Caki2 (cell line): ENCODE data around the gene PNLIPRP1. TPM values are rescaled to one million over a fixed set of nuclear protein-coding genes. Genes with fewer than 3 reads are reported as not detected.

ENCODE experiments used
- DNase-seq: peaks from one replicate; pipeline ENCODE4 v3.0.0-alpha.2; 2015; ENCODE audit warnings: low read depth
- in situ Hi-C: cut with HindIII; loops from 2 replicates; pipeline ENCODE4 v1.10.0; 2016; ENCODE audit warnings: low sequenced_read_pairs, low pct_unique_long_range_greater_than_20kb, mixed read lengths
- total RNA-seq: library from RNA; depleted of rRNA; stranded (reverse); fragments of >200 nt; shearing (Covaris generic); gene quantifications from 2 replicates; pipeline ENCODE4 v1.2.3, GENCODE V29; 2014; ENCODE audit warnings: low replicate concordance

The PNLIPRP1 gene
- total RNA-seq, 1 experiment from 2014 or later = not detected

DNA sequence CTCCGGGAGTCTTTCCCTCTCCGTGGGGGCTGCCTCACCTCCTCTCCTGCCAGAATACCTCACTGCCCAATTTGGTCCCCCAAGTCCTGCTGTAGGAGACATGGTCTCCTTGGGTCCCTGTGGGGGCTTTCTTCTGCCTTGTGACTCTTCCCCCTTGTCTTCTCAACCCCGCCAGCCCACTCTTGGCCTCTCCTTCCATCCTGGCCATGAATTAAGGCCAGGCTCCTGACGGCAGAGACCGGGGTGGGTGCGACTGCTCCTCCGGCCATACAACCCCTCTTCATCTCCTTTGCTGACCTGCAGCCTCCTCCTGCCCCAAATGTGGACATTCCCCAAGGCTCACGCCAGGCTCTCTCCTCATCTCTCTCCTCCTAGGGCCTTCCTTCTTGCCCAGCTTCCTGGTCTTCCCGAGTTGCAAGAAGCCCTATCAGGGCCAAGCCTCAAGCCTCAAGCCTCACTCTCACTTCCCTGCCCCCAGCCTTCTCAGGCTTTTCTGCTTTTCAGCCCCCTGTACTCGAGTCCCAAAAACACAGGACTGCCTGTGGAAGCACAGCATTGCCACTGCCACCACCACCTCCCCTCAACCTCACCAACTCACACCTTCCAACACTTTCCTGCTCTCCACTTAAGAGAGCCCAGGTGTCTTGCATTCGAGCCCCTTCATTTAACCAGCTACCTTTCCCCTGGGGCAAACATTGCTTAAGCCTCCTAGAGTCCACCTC lies 31.3 kb downstream of the PNLIPRP1 start:
- no peak for DNase-seq
- in situ Hi-C loops = no loop called here

DNA sequence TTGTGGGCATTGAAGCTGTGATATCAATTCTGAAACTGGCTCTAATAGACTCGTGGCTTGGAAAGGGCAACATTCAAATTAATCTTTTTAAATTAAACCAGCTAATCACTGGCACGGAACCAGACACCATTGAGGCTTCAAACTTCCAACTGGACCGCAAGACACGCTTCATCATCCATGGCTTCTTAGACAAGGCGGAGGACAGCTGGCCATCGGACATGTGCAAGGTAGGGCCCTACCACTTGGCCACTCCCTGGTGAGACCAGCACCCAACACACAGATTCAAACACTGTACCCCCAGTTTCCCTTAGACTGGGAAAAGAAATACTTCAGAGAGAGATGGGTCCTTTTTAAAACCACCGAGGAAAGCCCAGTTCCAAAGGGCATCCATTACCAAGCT lies 35.1 kb downstream of the PNLIPRP1 start:
- no peak for DNase-seq
- in situ Hi-C loops = loop anchor here (25.0 kb wide), 1 partner anchor 561 kb away; the partner anchor contains the start of gene KCNK18

DNA sequence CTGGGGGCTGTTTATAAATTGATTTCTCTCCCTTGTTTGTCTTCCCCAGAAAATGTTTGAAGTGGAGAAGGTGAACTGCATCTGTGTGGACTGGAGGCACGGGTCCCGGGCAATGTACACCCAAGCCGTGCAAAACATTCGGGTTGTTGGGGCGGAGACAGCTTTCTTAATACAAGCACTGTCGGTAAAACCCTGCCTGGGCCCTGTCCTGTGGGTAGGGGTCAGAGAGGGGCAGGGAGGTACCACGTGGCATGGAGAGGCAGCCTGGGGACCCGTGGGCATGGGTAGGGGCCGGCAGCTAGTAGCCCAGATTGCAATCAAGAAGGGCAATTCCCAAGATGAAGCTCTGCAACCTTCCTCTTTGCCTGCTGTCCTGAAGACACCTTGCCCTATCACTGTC lies 36.1 kb downstream of the PNLIPRP1 start:
- no peak for DNase-seq
- in situ Hi-C loops = loop anchor here (25.0 kb wide), 1 partner anchor 560 kb away; the partner anchor contains the start of gene KCNK18

DNA sequence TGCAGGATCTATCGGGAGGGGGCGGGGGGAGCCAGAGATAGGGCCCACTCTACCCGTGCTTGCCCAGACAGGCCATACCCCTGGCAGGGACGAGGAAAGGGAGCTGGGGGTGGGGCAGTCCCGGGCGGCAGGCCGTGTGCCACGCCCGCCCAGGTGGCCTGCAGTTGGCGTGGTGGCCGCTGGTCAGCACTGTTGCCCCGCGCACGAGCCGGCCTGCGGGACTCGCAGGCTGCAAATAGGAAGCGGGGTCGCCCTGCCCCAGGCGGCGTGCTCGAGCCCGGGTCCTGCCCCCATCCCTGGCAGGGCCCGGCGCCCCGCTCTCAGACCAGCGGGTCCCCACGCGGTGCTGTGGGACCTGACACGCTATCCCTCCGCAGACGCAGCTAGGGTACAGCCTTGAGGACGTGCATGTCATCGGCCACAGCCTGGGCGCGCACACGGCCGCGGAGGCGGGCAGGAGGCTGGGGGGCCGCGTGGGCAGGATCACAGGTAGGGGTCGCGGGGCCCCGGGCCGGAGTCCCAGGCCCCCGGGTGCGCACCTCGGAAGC lies 36.7 kb downstream of the PNLIPRP1 start:
- peak; percentile 59 for DNase-seq
- in situ Hi-C loops = loop anchor here (25.0 kb wide), 1 partner anchor 560 kb away; the partner anchor contains the start of gene KCNK18

DNA sequence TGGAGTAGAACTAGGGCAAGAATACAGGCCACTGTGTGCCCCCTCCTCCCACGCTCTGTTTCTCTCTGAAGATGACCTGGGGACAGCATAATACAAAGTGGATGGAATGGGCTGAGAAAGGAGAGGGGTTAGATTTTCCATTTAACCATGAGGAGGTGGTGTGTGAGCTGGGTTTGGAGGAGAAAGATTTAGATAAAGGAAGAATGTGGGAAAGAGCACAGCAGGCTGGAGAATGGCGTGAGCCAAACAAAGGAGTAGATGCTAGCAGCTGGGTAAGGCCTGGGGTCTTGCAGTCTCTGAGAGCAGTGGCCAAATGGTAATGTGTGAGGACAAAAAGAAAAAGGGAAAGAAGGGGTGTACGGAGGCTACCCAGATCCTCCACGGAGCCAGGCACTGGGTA lies 38.6 kb downstream of the PNLIPRP1 start:
- in situ Hi-C loops = loop anchor here (25.0 kb wide), 1 partner anchor 558 kb away; the partner anchor contains the start of gene KCNK18
- DNase-seq = no peak

DNA sequence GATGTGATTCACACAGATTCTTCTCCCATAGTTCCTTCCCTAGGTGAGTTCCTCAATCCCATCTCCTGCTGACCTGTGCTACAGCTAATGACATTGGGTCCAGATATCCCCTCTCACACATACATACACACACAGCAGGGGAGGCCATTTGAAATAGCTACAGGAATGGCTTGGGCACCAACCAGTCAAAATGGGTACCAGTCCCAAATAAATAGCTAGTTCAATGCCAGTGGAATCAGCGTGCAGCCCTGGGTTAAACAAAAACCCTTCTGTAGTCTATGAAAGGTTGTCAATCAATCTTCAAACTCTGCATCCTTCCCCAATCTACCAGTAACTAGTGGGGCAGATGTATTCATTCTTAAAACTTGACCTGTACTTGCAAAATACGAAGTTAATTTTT lies 39.3 kb downstream of the PNLIPRP1 start:
- in situ Hi-C loops = loop anchor here (25.0 kb wide), 1 partner anchor 557 kb away; the partner anchor contains the start of gene KCNK18
- no peak for DNase-seq

DNA sequence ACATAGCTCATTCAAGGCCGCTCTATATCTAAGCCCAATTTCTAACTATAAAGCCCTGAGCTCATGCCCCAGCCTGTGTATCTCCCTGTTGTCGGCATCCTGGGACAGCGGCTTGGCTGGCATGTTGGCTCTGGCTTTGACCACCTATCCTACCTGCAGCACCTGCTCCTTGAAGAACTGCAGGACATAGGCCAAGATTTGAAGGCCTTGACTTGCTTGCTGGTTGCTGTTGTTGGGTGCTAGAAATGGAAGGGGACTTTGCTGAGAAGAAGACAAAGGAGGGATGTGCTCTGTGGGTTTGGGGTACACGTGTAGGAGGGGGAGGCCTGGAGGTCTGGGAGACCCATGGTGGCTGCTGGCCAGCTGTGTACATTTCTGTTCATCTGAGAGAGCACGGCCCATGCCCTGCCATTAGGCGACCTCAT lies 41.1 kb downstream of the PNLIPRP1 start:
- in situ Hi-C loops = loop anchor here (25.0 kb wide), 1 partner anchor 555 kb away; the partner anchor contains the start of gene KCNK18
- no peak for DNase-seq

DNA sequence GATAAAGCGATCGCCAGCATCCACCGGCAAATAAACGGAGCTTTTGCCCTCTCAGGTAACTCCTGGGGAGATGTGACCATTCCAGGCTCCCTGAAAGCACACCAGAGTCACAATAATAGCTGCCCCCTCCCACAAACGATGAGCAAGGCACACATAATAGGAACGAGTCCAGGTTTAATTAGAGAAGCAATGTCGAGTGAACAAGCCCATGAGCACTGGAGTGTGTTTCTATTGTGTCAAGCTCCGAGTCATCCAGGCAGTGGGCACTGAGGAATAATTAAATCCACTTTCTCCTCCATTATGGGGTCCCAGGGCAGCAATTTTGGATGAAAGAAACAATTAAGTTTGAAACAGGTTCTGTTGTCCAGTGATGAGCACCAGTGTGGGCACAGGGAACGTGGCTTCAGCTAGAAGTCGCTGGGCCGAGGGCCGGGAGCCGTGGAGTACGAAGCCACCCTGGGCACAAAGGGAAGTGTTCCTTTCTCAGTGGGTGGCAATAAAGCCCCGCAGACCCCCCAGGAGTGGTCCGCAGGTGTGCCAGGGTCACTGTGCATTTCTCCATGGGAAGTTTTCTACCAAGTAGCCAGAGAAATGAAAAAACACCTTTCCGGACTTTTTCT lies 41.9 kb downstream of the PNLIPRP1 start:
- no peak for DNase-seq
- in situ Hi-C loops = loop anchor here (25.0 kb wide), 1 partner anchor 555 kb away; the partner anchor contains the start of gene KCNK18

DNA sequence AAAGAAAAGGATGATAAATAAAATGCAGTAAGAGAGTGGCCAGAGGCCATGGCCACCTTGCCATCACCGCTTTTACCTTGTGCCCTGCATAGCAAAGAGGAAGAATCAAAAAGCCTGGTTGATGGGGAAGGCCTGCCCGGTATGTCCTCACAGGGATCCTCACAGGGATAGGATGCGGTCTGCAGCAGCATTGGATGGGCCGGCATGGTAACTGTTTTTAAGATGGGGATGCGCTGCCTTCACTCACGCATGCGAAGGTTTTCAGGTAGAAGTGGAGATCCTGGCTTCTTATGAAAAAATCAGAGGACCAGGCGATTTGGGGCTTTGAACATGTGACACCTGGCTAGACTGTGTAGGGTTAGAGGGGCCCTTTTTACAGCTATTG lies 42.4 kb downstream of the PNLIPRP1 start:
- in situ Hi-C loops = loop anchor here (25.0 kb wide), 1 partner anchor 554 kb away; the partner anchor contains the start of gene KCNK18
- no peak for DNase-seq

DNA sequence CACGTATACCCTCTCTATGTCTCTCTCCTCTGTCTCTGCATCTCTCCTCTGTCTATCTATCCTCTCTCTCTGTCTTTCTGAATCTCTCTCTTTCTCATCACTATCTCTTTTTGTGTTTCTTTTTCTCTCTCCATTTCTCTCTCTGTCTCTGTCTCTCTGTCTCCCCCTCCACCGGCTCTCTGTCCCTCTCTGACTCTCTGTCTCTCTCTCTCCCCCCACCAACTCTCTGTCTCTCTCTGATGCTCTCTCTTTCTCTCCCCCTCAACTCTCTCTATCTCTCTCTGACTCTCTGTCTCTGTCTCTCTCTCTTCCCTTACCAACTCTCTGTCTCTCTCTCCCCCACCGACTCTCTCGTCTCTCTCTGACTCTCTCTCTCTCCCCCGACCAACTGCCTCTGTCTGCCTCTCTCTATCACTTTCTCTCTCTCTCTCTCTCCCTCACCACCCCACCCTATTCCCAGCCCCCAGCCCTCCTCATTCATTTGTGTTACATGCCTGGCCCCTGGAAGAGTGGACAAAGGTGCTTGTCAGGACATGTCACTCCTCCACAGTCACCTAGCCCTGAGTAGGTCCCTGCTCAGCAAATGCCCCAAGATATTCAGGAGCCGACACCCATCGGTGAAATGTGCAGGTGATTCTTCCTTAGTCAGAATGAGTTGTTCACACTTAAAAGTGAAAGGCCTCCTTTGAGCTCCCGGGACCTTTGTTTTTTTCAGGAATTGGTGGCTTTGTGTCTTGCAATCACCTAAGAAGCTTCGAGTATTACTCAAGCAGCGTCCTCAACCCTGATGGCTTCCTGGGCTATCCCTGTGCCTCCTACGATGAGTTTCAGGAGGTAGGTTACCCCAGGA lies 43.6 kb downstream of the PNLIPRP1 start:
- in situ Hi-C loops = loop anchor here (25.0 kb wide), 1 partner anchor 553 kb away; the partner anchor contains the start of gene KCNK18
- DNase-seq = no peak

DNA sequence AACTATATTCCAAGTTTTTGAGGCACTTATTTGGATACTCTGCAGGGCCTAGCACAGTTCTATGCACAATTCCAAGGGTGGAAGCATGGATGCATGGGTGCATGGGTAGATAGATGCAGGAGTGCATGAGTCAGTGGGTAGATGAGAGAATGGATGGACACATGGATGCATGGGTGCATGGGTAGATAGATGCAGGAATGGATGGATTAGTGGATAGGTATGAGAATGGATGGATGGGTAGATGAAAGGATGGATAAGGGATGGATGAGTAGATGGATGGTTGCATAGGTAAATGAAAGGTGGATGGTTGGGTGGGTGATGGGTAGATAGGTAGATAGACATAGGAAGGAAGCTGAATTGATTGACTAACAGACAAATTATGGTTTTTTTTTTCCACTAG lies 45.6 kb downstream of the PNLIPRP1 start:
- in situ Hi-C loops = loop anchor here (25.0 kb wide), 1 partner anchor 551 kb away; the partner anchor contains the start of gene KCNK18

DNA sequence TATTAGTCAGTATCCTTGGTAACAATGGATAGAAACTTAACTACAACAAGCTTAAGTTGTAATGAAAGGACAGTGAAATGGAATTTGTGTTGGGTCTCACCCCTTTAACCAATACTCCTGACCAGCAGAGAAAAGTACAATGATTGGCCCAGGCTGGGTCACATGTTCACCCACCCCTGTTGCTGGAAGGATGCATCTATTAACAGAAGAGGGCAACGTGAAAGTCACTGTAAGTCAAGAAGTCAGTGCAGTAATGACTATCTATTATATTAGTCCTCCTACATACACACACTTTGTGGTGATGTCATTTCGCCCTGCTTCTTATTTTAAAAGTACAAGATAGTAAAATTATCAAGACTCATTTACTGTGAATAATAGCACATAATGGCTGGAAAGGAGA lies 46.2 kb downstream of the PNLIPRP1 start:
- no peak for DNase-seq
- in situ Hi-C loops = loop anchor here (25.0 kb wide), 1 partner anchor 550 kb away; the partner anchor contains the start of gene KCNK18

More for the DNA sequence above, 45.6 kb downstream of the PNLIPRP1 start:
- no peak for DNase-seq

DNA sequence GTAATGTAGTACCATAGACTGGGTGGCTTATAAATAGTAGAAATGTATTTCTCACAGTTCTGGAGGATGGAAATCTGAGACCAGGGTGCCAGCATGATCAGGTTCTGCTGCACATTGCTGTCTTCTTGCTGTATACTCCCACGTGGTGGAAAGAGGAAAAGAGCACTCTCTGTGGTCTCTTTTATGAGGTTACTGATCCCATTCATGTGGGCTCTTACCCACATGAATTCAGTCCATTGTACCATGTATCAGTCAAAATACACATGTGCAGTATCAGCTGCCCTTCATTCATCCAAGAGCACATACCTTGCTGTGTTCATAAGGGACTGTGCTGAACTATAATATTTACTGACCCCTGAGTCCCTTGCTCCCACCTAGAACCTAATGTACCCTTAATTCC lies 47.1 kb downstream of the PNLIPRP1 start:
- DNase-seq = no peak
- in situ Hi-C loops = loop anchor here (25.0 kb wide), 1 partner anchor 549 kb away; the partner anchor contains the start of gene KCNK18

DNA sequence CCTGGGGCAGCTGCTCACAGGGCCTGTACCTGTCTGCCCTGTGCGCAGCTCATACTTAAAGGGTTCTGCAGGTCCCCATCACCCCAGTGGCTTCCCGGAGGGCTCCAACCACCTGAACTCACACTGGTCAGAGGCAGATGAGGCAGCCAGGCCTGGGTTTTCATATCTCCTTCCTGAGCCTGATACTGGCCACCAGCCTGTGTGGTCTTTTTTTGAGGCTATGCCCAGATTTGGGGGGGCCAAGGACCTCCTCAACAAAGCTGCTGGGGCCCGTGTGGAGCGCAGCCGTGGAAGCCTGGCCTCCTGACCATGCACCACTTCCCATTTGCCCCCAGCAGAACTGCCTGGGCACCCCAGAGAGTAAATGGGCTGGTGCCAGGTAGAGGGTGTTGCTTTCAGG lies 55.7 kb downstream of the PNLIPRP1 start:
- in situ Hi-C loops = loop anchor here (25.0 kb wide), 1 partner anchor 541 kb away; the partner anchor contains the start of gene KCNK18

DNA sequence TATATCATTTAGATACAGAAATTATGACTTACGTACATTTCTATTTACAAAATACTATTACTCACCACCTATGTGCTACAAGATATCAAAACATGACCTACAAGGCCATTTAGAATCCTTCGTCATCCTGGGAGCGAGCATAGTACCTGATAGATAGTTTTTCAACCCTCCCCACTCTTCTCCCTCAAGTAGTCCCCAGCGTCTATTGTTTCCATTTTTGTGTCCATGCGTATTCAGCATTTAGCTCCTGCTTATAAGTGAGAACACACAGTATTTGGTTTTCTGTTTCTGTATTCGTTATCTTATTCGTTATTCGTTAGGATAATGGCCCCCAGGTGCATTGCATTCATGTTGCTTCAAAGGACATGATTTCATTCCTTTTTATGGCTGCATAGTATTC lies 58.1 kb downstream of the PNLIPRP1 start:
- in situ Hi-C loops = loop anchor here (25.0 kb wide), 1 partner anchor 538 kb away; the partner anchor contains the start of gene KCNK18
- DNase-seq = no peak

More for the DNA sequence above, 55.7 kb downstream of the PNLIPRP1 start:
- no peak for DNase-seq

DNA sequence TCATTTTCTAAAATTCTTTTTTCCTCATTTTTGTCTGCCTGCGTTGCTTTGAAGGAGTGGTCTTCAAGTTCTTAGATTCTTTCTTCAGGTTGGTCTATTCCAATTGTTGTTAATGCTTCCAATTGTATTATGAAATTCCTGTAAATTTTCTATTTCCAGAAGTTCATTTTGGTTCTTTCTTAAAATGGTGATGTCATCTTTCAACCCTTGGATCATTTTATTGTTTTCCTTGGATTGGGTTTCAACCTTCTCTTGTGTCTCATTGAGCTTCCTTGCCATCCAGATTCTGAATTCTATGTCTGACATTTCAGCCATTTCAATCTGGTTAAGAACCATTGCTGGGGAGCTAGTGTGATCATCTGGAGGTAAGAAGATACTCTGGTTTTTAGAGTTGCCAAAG lies 63.1 kb downstream of the PNLIPRP1 start:
- DNase-seq = no peak
- in situ Hi-C loops = no loop called here

DNA sequence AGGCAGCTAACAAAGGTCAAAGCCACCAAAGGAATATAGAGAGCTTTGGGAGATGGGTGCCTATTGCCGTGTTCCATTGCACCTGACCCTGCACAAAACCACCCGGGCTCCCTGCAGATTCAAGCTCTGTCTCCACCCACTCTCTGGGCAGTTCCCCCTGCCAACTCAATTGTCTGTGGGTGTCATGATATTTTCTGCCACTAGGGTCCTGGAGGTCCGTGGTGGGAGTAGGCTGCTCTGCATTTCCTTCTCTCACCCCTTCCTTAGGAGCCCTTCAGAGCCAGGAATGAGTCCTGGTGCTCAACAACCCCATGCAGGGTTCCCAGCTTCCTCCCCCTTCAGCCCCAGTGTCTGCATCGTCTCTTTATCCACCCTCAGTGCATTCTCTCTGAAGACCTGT lies 64.1 kb downstream of the PNLIPRP1 start:
- DNase-seq = no peak
- in situ Hi-C loops = no loop called here

DNA sequence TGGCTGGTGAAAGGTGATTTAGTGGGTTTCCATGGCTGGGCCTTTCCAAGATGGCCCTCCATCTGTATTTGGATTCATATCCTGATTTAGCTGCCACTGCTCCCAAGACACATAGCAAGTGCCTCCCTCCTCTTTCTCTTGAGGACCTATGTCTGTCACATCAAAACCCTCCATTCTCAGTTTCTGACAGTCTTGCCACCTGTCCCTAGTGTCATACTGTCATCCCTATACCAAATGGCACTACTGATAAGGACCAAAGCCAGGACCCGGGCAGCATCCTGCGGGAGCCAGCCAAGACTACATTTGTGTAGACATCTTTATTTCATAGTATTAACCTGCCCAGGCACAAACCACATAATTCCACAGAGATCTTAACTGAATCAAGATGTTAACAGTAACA lies 64.8 kb downstream of the PNLIPRP1 start:
- no peak for DNase-seq
- in situ Hi-C loops = no loop called here
